Measurements from ENCODE around the gene CD164. TPM values are rescaled to one million over a fixed set of nuclear protein-coding genes. Genes with fewer than 3 reads are reported as not detected.

The CD164 gene
- total RNA-seq, 4 donors from 2014 or later, result 119 to 175 (median 129) TPM

DNA sequence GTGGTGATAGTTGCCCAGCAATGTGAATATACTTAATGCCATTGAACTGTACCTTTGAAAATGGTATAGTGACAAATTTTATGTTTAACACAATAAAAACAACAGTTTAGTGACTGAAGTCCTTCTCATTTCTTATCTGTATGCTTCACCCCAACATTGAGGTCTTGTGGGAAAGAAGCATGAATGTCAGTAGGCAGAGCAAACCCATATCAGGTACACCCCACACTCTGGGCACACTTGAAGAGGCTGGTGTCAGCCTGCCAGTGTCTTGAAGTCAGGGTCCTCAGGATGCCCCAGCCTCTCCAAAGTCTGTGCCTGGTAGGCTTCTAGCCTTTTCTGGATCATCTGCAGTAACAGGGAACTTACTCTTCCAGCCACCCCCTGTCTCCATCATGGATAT lies 51.2 kb downstream of the CD164 start:
- Histone ChIP-seq H3K4me3 (no peak overlapping the region), H3K36me3 (no peaks in the 10 kb centered on the region), H3K4me1 (no peaks in the 10 kb centered on the region), H3K27me3 (no peaks in the 10 kb centered on the region), H3K9me3 (no peaks in the 10 kb centered on the region), H3K27ac (no peak overlapping the region)
- no peak for DNase-seq (ENCODE audit: low spot score in 2 of 2)
- TF ChIP-seq EP300 (IDR thresholded peaks at IDR 0.05) (no peak), POLR2A (IDR thresholded peaks at IDR 0.05) (no peak)
- TF ChIP-seq, protein P1, sequence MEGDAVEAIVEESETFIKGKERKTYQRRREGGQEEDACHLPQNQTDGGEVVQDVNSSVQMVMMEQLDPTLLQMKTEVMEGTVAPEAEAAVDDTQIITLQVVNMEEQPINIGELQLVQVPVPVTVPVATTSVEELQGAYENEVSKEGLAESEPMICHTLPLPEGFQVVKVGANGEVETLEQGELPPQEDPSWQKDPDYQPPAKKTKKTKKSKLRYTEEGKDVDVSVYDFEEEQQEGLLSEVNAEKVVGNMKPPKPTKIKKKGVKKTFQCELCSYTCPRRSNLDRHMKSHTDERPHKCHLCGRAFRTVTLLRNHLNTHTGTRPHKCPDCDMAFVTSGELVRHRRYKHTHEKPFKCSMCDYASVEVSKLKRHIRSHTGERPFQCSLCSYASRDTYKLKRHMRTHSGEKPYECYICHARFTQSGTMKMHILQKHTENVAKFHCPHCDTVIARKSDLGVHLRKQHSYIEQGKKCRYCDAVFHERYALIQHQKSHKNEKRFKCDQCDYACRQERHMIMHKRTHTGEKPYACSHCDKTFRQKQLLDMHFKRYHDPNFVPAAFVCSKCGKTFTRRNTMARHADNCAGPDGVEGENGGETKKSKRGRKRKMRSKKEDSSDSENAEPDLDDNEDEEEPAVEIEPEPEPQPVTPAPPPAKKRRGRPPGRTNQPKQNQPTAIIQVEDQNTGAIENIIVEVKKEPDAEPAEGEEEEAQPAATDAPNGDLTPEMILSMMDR (IDR thresholded peaks at IDR 0.05), result no peak

DNA sequence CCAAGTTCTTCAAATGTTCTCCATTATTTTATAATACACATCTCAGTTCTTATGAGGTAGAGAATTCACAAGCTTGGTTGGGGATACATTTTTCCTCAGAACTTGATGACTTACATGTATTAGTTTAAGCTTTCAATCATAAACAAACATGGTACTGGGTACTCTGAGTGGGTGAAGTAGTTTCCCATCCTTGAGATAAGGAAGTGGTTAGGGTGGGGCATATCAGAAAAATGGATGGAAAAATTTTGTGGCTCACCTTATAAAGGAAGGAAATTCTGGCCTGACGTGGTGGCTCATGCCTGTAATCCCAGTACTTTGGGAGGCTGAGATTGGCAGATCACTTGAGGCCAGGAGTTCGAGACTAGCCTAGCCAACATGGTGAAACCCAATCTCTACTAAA lies 52.0 kb downstream of the CD164 start:
- 83 to 96% methylated on average over 2 of the region's 2 CpGs for WGBS, 2 donors

DNA sequence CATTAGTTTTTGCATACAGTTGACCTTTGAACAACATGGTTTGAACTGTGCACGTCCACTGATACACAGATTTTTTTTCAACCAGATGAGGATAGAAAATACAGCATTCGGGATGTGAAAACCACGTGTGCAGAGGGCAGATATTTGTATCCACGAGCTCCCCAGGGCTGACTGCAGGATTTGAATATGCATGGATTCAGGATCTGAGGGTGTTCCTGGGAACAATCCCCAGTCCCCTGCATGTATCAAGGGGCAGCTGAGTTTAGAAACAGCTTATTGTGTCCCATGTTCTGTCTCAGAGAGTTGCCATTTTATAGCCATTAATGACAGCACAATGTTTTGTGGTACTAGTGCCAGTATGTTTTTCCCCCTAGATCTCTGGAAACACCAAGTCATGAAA lies 53.6 kb downstream of the CD164 start:
- TF ChIP-seq, protein P1 (IDR thresholded peaks at IDR 0.05), result no peak
- TF ChIP-seq POLR2A (IDR thresholded peaks at IDR 0.05) (no peak), EP300 (IDR thresholded peaks at IDR 0.05) (no peak)
- no peaks in the 10 kb centered on the region for H3K36me3 ChIP-seq
- WGBS, 2 donors, result 29 to 49% methylated on average over 4 of the region's 4 CpGs
- no peaks in the 10 kb centered on the region for H3K9me3 ChIP-seq
- DNase-seq (ENCODE audit: low spot score in 2 of 2), result no peak
- peaks cover 0 to 1% (median 0%) of the 10 kb centered on the region in 4 donors for H3K4me1 ChIP-seq
- no peak overlapping the region for H3K4me3 ChIP-seq
- no peak overlapping the region for H3K27ac ChIP-seq
- no peaks in the 10 kb centered on the region for H3K27me3 ChIP-seq

More for the DNA sequence above, 52.0 kb downstream of the CD164 start:
- Histone ChIP-seq H3K4me1 (no peaks in the 10 kb centered on the region), H3K27me3 (no peaks in the 10 kb centered on the region), H3K36me3 (no peaks in the 10 kb centered on the region), H3K4me3 (no peak overlapping the region), H3K27ac (no peak overlapping the region), H3K9me3 (no peaks in the 10 kb centered on the region)
- DNase-seq (ENCODE audit: low spot score in 2 of 2), result no peak
- TF ChIP-seq POLR2A (IDR thresholded peaks at IDR 0.05) (no peak), EP300 (IDR thresholded peaks at IDR 0.05) (no peak)
- TF ChIP-seq, protein P1 (IDR thresholded peaks at IDR 0.05), result no peak

DNA sequence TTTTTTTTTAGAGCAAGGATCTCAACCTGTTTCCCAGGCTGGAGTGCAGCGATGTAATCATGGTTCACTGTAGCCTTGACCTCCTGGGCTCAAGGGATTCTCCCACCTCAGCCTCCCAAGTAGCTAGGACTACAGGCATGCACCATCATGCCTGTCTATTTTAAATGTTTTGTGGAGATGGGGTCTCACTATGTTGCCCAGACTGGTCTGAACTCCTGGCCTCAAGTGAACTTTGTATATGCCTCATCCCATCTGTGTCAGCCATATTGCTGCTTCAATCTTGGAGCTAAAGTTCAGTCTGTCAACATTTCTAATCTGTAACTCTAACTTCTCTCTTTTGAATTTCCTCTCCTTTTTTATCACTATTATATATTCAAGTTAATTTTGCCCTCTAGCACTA lies 54.3 kb downstream of the CD164 start:
- Histone ChIP-seq H3K9me3 (no peaks in the 10 kb centered on the region), H3K27me3 (no peaks in the 10 kb centered on the region), H3K4me3 (no peak overlapping the region), H3K27ac (no peak overlapping the region), H3K4me1 (peaks cover 0 to 8% (median 0%) of the 10 kb centered on the region in 4 donors), H3K36me3 (no peaks in the 10 kb centered on the region)
- TF ChIP-seq POLR2A (IDR thresholded peaks at IDR 0.05) (no peak), EP300 (IDR thresholded peaks at IDR 0.05) (no peak)
- TF ChIP-seq, protein P1 (IDR thresholded peaks at IDR 0.05), result no peak
- no peak for DNase-seq (ENCODE audit: low spot score in 2 of 2)
- 75% methylated on average over 1 of the region's 1 CpG for WGBS, 2 donors

DNA sequence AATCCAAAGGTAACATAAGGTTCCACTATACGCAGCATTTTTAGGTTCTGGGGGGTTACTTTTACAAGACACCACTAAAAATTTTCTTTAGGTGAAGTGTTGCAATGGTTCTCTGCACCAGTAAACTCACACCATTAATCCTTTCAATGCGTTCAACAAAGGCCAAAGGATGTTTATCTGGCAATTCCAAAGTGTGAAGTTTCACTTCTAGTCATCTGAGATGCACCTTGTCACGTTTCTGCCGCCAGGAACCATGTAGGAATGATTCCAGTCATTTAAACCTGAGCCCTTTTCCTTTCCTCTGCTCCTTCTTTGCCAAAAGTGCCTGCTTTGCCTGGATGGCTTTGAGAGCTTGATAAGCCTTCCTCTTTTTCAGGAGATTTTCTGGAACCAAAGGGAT lies 54.8 kb downstream of the CD164 start:
- Histone ChIP-seq H3K4me1 (peaks cover 0 to 11% (median 0%) of the 10 kb centered on the region in 4 donors), H3K9me3 (no peaks in the 10 kb centered on the region), H3K36me3 (no peaks in the 10 kb centered on the region), H3K27me3 (no peaks in the 10 kb centered on the region), H3K27ac (no peak overlapping the region), H3K4me3 (no peak overlapping the region)
- TF ChIP-seq POLR2A (IDR thresholded peaks at IDR 0.05), result no peak
- TF ChIP-seq, protein P1 (IDR thresholded peaks at IDR 0.05), result no peak
- TF ChIP-seq EP300 (IDR thresholded peaks at IDR 0.05), result no peak
- DNase-seq (ENCODE audit: low spot score in 2 of 2), result no peak
- 80 to 88% methylated on average over 4 of the region's 4 CpGs for WGBS, 2 donors

All from tibial nerve (tissue), 4 donors.